K562 (cell line): ENCODE measurements around the gene NDC1. TPM values are rescaled to one million over a fixed set of nuclear protein-coding genes. Genes with fewer than 3 reads are reported as not detected.

ENCODE experiments used
- ATAC-seq: fragments of 200-7000 bp; cut with Tn5 transposase; 3 replicates; pipeline ENCODE4 v1.9.1; 2020; ENCODE audit warnings: moderate library complexity
- BruUV-seq: library from RNA; stranded (reverse); fragments of 400-500 nt; replicated peaks from 2 replicates; lab custom pipeline; 2021; lab: Mats Ljungman, UMichigan
- CTCF ChIA-PET: fragments of 300-600 bp; formaldehyde crosslinking; extraction: SDS; loops from one replicate; lab custom pipeline; 2021; ENCODE audit warnings: low intra/inter-chr PET ratio; lab: Yijun Ruan, JAX
- POLR2A ChIA-PET: fragments of 300-600, 350-650 bp; sonication (Branson Sonifier 250); formaldehyde crosslinking; extraction: SDS; loops from one replicate; lab custom pipeline; 2021; ENCODE audit warnings: antibody characterized with exemption, inconsistent platforms; lab: Yijun Ruan, JAX
- DNase-seq, 4 experiments: peaks; one replicate each; pipeline versions ENCODE4 v3.0.0 to v3.0.0-alpha.2; 2011 to 2018; ENCODE audit warnings: low spot score in 3 of 4, mixed read lengths in 3 of 4; ENCODE audit errors: extremely low read depth in 1 of 4
- FAIRE-seq: peaks from 2 replicates; lab custom pipeline; 2011; peaks lifted over from hg19 to GRCh38; lab: Jason Lieb, UNC
- H2AFZ ChIP-seq: 2 replicates; pipeline ENCODE4 v1.6.0; 2011; ENCODE audit warnings: low read depth, low read length, control low read depth, inconsistent platforms
- H3K27ac ChIP-seq: fragments of 200-600 bp; 3 replicates; pipeline ENCODE4 v1.8.0; 2011; ENCODE audit warnings: low read depth, mild to moderate bottlenecking, control low read depth, inconsistent platforms, low read length, moderate library complexity, mixed read lengths; ENCODE audit errors: extremely low read depth
- H3K27me3 ChIP-seq, 2 experiments: fragments of 300-600 bp in 1 of 2; 2 replicates in 1 of 2; 3 replicates in 1 of 2; pipeline versions ENCODE4 v1.6.0 to v1.8.0; 2011; ENCODE audit warnings: inconsistent platforms in 2 of 2, low read length in 2 of 2, mild to moderate bottlenecking in 1 of 2, mixed read lengths in 1 of 2, moderate library complexity in 1 of 2; ENCODE audit not compliant: control insufficient read depth in 2 of 2, insufficient read depth in 2 of 2
- H3K36me3 ChIP-seq: fragments of 300-600 bp; 3 replicates; pipeline ENCODE4 v1.8.0; 2011; ENCODE audit warnings: mild to moderate bottlenecking, low read length, inconsistent platforms; ENCODE audit not compliant: control insufficient read depth, insufficient read depth
- H3K4me1 ChIP-seq, 2 experiments: fragments of 200-600 bp in 1 of 2; replicated peaks in 1 of 2; 2 replicates in 1 of 2; 3 replicates in 1 of 2; pipeline versions ENCODE4 v1.5.1 to v1.8.0; 2011; ENCODE audit warnings: inconsistent platforms in 2 of 2, low read length in 2 of 2, mild to moderate bottlenecking in 1 of 2, mixed read lengths in 1 of 2, moderate library complexity in 1 of 2; ENCODE audit not compliant: control insufficient read depth in 2 of 2, insufficient read depth in 2 of 2
- H3K4me2 ChIP-seq: 2 replicates; pipeline ENCODE4 v1.6.1; 2011; ENCODE audit warnings: low read length, control low read depth, inconsistent platforms, mixed read lengths; ENCODE audit not compliant: insufficient read depth
- H3K4me3 ChIP-seq: fragments of 200-600 bp; sonication (generic), shearing (Covaris generic); 2 replicates; pipeline ENCODE4 v1.5.1; 2016; ENCODE audit warnings: control low read depth, inconsistent platforms
- H3K79me2 ChIP-seq: fragments of 200-600 bp; 3 replicates; pipeline ENCODE4 v1.8.0; 2011; ENCODE audit warnings: low read length, inconsistent platforms; ENCODE audit not compliant: control insufficient read depth, insufficient read depth
- H3K9ac ChIP-seq, 2 experiments: 2 replicates each; pipeline versions ENCODE4 v1.6.0 to v1.6.1; 2011; ENCODE audit warnings: low read depth in 2 of 2, low read length in 2 of 2, control low read depth in 1 of 2, inconsistent platforms in 1 of 2, mild to moderate bottlenecking in 1 of 2, mixed read lengths in 1 of 2; ENCODE audit not compliant: insufficient read depth in 1 of 2
- H3K9me1 ChIP-seq: one replicate; pipeline ENCODE4 v1.6.0; 2011; ENCODE audit warnings: inconsistent platforms, mild to moderate bottlenecking, low read length, moderate library complexity; ENCODE audit not compliant: control insufficient read depth, insufficient read depth
- H3K9me3 ChIP-seq: replicated peaks from 2 replicates; pipeline ENCODE4 v1.5.1; 2011; ENCODE audit warnings: low read depth, low read length, inconsistent platforms; ENCODE audit not compliant: control insufficient read depth, insufficient read depth
- H4K20me1 ChIP-seq: replicated peaks from 2 replicates; pipeline ENCODE4 v1.6.1; 2011; ENCODE audit warnings: low read length, inconsistent platforms, mixed read lengths; ENCODE audit not compliant: control insufficient read depth, insufficient read depth
- AFF1 ChIP-seq, 2 experiments: fragments of 450-650 bp; IDR thresholded peaks; 2 replicates each; pipeline ENCODE4 v1.6.1; 2018; ENCODE audit warnings: mild to moderate bottlenecking in 2 of 2, low read depth in 1 of 2; ENCODE audit not compliant: partially characterized antibody in 2 of 2
- CBFA2T3 ChIP-seq: fragments of 450-650 bp; IDR thresholded peaks from 2 replicates; pipeline ENCODE4 v1.6.1; 2017
- HDGF ChIP-seq: fragments of 450-650 bp; IDR thresholded peaks from 2 replicates; pipeline ENCODE4 v1.6.1; 2016
- MYC ChIP-seq, 2 experiments: fragments of 250-450 bp in 1 of 2; sonication (Bioruptor Pico) in 1 of 2; IDR thresholded peaks; 2 replicates each; pipeline versions ENCODE4 v1.5.1 to v1.6.1; 2012 to 2021; ENCODE audit warnings: low read depth in 2 of 2, borderline replicate concordance in 1 of 2, improper control_type of control experiment in 1 of 2, low read length in 1 of 2, mild to moderate bottlenecking in 1 of 2, moderate library complexity in 1 of 2
- PHB2 ChIP-seq: fragments of 450-650 bp; IDR thresholded peaks from 2 replicates; pipeline ENCODE4 v1.6.1; 2017; ENCODE audit warnings: low read depth
- SMARCC2 ChIP-seq: fragments of 450-650 bp; IDR thresholded peaks from 2 replicates; pipeline ENCODE4 v1.6.1; 2017; ENCODE audit warnings: antibody characterized with exemption, moderate library complexity, mild to moderate bottlenecking, low read depth
- TBL1XR1 ChIP-seq, 2 experiments: IDR thresholded peaks; 2 replicates each; pipeline ENCODE4 v1.6.1; 2012; ENCODE audit warnings: improper control_type of control experiment in 2 of 2, low read length in 2 of 2, mild to moderate bottlenecking in 1 of 2
- TSHZ1 ChIP-seq: fragments of 250-450 bp; sonication (Bioruptor Pico); IDR thresholded peaks from 2 replicates; pipeline ENCODE4 v1.4.0; 2020; ENCODE audit warnings: mild to moderate bottlenecking, moderate library complexity
- ZBTB43 ChIP-seq: sonication (generic); formaldehyde crosslinking; IDR thresholded peaks from 2 replicates; pipeline ENCODE4 v1.8.0; 2023; ENCODE audit warnings: mild to moderate bottlenecking, missing genetic modification reagents
- ZBTB5 ChIP-seq: fragments of 450-650 bp; IDR thresholded peaks from 2 replicates; pipeline ENCODE4 v1.6.1; 2017; ENCODE audit warnings: antibody characterized with exemption
- ZBTB7A ChIP-seq: IDR thresholded peaks from 2 replicates; pipeline ENCODE4 v1.6.1; 2011; ENCODE audit warnings: low read depth, mild to moderate bottlenecking, low read length, moderate library complexity, borderline replicate concordance; ENCODE audit not compliant: control insufficient read depth
- WGBS: fragments of 100-300 bp; shearing (Covaris generic); methylation state at CpG from one replicate; pipeline ENCODE4 v1.1.6; 2016; ENCODE audit warnings: low coverage, mixed read lengths; ENCODE audit not compliant: insufficient coverage; ENCODE audit errors: missing lambda C conversion rate; 5-methylcytosine and 5-hydroxymethylcytosine counted together
- in situ Hi-C: fragments of 300-500 bp; cut with MboI; formaldehyde crosslinking; loops from 4 replicates; pipeline ENCODE4 v1.15.0; 2018; ENCODE audit warnings: inconsistent platforms, mixed read lengths
- intact Hi-C: fragments of 100-400 bp; cut with micrococcal nuclease; formaldehyde crosslinking; loops from 2 replicates; pipeline ENCODE4 v1.14.2; 2022
- polyA plus RNA-seq, 8 experiments: library from polyadenylated mRNA; depleted of rRNA in 4 of 8; stranded (reverse) in 5 of 8; unstranded in 3 of 8; fragments of >200 nt; fragmentation: Nextera tagmentation in 2 of 8; fragmentation: Illumina TruSeq in 1 of 8; extraction: Ambion mirVana in 2 of 8; extraction: Trizol in 1 of 8; gene quantifications; 2 replicates each; pipeline versions ENCODE4 v1.2.1 to v1.2.3, GENCODE V29; 2011 to 2014; ENCODE audit warnings: inconsistent platforms in 1 of 8, missing spikeins in 1 of 8
- total RNA-seq, 7 experiments: library from RNA; depleted of rRNA in 6 of 7; stranded (reverse); fragments of >200 nt in 6 of 7; fragmentation: Illumina TruSeq in 2 of 7; extraction: Trizol in 2 of 7; gene quantifications; 2 replicates each; pipeline versions ENCODE4 v1.2.1 to v1.2.3, GENCODE V29; 2011 to 2021; ENCODE audit warnings: low replicate concordance in 1 of 7

The NDC1 gene
- total and polyA plus RNA-seq, 9 of the 15 experiments (the other 6 are each of a cell fraction or from before 2014, with no cell fraction given): 26.9 to 102 (median 64.5) TPM

GRCh38 chr1:53837646-53837923, 511 bp downstream of the NDC1 start:
- DNase-seq: no peak
- Histone ChIP-seq H3K9me3 (no peaks in the 10 kb centered on the region), H3K9ac (peak overlapping the region; percentile 92 to 96), H3K36me3 (peaks cover 30% of the 10 kb centered on the region), H3K27me3 (no peaks in the 10 kb centered on the region), H3K4me3 (peak overlapping the region; percentile 90), H3K27ac (peak overlapping the region; percentile 97), H3K79me2 (peaks cover 57% of the 10 kb centered on the region), H2AFZ (peak overlapping the region; percentile 99), H4K20me1 (no peaks in the 10 kb centered on the region), H3K4me1 (peaks cover 4 to 13% of the 10 kb centered on the region in 2 experiments; a peak in 3 of 5 replicates), H3K9me1 (no peaks in the 10 kb centered on the region), H3K4me2 (peak overlapping the region; percentile 100)
- no peak for FAIRE-seq
- intact Hi-C loops: no loop called here
- whole genome bisulfite sequencing: 0% methylated on average over 5 of the region's 5 CpGs
- ChIA-PET CTCF (no interaction called here), POLR2A (interaction anchor here (0.6 to 1.2 kb wide), 6 partner anchors 11 to 306 kb away, joined by 3 to 5 read pairs (median 3); no protein-coding TSS in a partner anchor)
- peak; percentile 4 for ATAC-seq
- in situ Hi-C loops: no loop called here
- BruUV-seq: TSS peak; percentile 77
- TF ChIP-seq TSHZ1 (no peak), HDGF (no peak), ZBTB5 (no peak), PHB2 (peak; percentile 15; the same call in 1 of the 2 replicates), ZBTB7A (no peak), AFF1 (IDR thresholded peaks at IDR 0.05; ENCODE audit: low read depth in 1 of 2, partially characterized antibody in 2 of 2) (no peak), MYC (IDR thresholded peaks at IDR 0.05; ENCODE audit: low read depth, low read length) (no peak), MYC (CRISPR knock-in tag; IDR thresholded peaks at IDR 0.05; ENCODE audit: borderline replicate concordance, low read depth) (no peak), TBL1XR1 (IDR thresholded peaks at IDR 0.05; ENCODE audit: low read length in 2 of 2) (no peak), ZBTB43 (CRISPR knock-in tag) (peak; percentile 47; the same call in 1 of the 2 replicates), CBFA2T3 (no peak), SMARCC2 (no peak)
